WERI-Rb-1 (cell line): ENCODE measurements around the gene CFI.
A peak's percentile ranks its signal among the peaks of the same experiment; 100 is the strongest.

Source experiments
- DNase-seq: peaks from one replicate; pipeline ENCODE4 v3.0.0-alpha.2; 2020
- H3K27ac ChIP-seq: fragments of 250-450 bp; sonication (Bioruptor Pico); 2 replicates; pipeline ENCODE4 v1.5.1; 2020; ENCODE audit warnings: mild to moderate bottlenecking, moderate library complexity
- H3K27me3 ChIP-seq: fragments of 250-450 bp; sonication (Bioruptor Pico); 2 replicates; pipeline ENCODE4 v1.5.1; 2021; ENCODE audit warnings: mild to moderate bottlenecking, low read depth, moderate library complexity; ENCODE audit not compliant: insufficient read depth, severe bottlenecking
- H3K36me3 ChIP-seq: fragments of 250-450 bp; sonication (Bioruptor Pico); 2 replicates; pipeline ENCODE4 v1.5.1; 2020; ENCODE audit warnings: mild to moderate bottlenecking, moderate library complexity
- H3K4me3 ChIP-seq: 2 replicates; pipeline ENCODE4 v1.5.1; 2011; ENCODE audit warnings: low read depth, mild to moderate bottlenecking, control low read depth, low read length
- H3K9me3 ChIP-seq: fragments of 250-450 bp; sonication (Bioruptor Pico); 2 replicates; pipeline ENCODE4 v1.5.1; 2021; ENCODE audit warnings: mild to moderate bottlenecking, moderate library complexity; ENCODE audit not compliant: severe bottlenecking
- TF ChIP-seq, protein P1 (sequence below): IDR thresholded peaks from 2 replicates; pipeline ENCODE4 v1.5.1; 2011; ENCODE audit warnings: low read depth, mild to moderate bottlenecking, control low read depth, inconsistent platforms, low read length

The CFI gene

GRCh38 chr4:109816894-109817293 lies 15.1 kb upstream of the CFI start:
- no peak for DNase-seq
- Histone ChIP-seq H3K36me3 (peaks cover 46% of the 10 kb centered on the region), H3K27ac (no peak overlapping the region), H3K27me3 (no peaks in the 10 kb centered on the region), H3K4me3 (no peak overlapping the region), H3K9me3 (no peaks in the 10 kb centered on the region)
- TF ChIP-seq, protein P1, sequence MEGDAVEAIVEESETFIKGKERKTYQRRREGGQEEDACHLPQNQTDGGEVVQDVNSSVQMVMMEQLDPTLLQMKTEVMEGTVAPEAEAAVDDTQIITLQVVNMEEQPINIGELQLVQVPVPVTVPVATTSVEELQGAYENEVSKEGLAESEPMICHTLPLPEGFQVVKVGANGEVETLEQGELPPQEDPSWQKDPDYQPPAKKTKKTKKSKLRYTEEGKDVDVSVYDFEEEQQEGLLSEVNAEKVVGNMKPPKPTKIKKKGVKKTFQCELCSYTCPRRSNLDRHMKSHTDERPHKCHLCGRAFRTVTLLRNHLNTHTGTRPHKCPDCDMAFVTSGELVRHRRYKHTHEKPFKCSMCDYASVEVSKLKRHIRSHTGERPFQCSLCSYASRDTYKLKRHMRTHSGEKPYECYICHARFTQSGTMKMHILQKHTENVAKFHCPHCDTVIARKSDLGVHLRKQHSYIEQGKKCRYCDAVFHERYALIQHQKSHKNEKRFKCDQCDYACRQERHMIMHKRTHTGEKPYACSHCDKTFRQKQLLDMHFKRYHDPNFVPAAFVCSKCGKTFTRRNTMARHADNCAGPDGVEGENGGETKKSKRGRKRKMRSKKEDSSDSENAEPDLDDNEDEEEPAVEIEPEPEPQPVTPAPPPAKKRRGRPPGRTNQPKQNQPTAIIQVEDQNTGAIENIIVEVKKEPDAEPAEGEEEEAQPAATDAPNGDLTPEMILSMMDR: no peak

- Histone ChIP-seq H3K27me3 (no peaks in the 10 kb centered on the region), H3K4me3 (peak overlapping the region; percentile 87), H3K36me3 (peaks cover 39% of the 10 kb centered on the region), H3K27ac (peak overlapping the region; percentile 73), H3K9me3 (no peaks in the 10 kb centered on the region)
- TF ChIP-seq, protein P1: no peak
- DNase-seq: peak; percentile 25
Measured at GRCh38 chr4:109816082-109816442, 14.3 kb upstream of the CFI start.

DNA sequence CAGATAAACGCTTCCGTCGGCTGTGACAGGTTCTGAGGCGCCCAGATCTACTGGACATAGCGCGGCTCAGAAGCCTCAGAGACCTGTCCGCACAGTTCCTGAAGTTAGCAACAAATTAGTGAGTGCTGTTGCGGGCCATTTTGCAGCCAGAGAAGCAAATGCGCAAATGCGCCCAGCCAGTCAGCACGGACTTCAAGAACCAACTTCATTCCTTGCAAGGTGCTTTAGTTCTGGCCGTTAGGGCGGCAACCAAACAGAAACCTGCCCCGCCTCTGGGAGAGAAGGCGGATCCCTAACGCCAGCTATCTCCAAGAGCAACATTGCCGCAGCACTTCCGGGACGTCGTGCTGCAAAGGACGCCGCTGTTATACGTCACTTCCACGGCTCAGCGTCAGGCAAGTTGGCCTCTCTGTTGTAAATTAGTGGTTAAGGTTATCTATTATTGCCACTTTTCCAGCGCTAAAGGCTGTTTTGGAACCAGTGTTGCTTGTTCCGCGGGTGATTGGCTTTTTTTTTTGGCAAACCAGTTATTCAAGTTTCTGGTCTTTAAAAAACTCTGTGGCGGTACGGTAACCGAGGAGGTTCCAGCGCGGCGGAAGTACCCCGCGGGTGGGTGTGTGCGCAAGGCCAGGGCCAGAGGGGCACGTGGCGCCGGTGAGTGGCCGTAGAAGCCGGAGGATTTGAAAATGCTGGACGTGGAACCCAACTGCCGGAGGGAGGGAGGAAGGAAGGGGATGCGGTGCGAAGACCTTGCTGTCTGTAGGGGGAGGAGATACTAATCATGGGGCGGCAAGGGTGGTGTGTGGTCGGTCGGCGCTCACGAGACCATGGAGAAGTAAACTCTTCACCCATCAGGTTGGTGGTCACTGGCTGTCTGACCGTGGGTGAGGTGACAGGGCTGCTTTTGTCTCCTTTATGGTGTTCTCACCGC lies 13.6 kb upstream of the CFI start, which contains the start of gene GAR1:
GAR1 (plus strand) TSS at position 612 of the 931 bp plus-strand sequence. CDS start 403 bp downstream, outside the sequence.
- Histone ChIP-seq H3K27me3 (no peaks in the 10 kb centered on the region), H3K9me3 (no peaks in the 10 kb centered on the region), H3K36me3 (peaks cover 34% of the 10 kb centered on the region), H3K4me3 (peak within 1 kb of the TSS; percentile 87), H3K27ac (peak within 1 kb of the TSS; percentile 73)
- peak; percentile 96 for DNase-seq
- TF ChIP-seq, protein P1: no peak

GRCh38 chr4:109811707-109812106 lies 9.9 kb upstream of the CFI start:
- no peak for DNase-seq
- Histone ChIP-seq H3K4me3 (no peak overlapping the region), H3K27me3 (no peaks in the 10 kb centered on the region), H3K27ac (no peak overlapping the region), H3K9me3 (no peaks in the 10 kb centered on the region), H3K36me3 (peaks cover under 1% of the 10 kb centered on the region; the same call in 1 of the 2 replicates)
- TF ChIP-seq, protein P1: no peak

- TF ChIP-seq, protein P1: no peak
- H3K9me3 ChIP-seq: no peaks in the 10 kb centered on the region
- no peaks in the 10 kb centered on the region for H3K36me3 ChIP-seq
- DNase-seq: no peak
- no peaks in the 10 kb centered on the region for H3K27me3 ChIP-seq
- no peak overlapping the region for H3K4me3 ChIP-seq
- H3K27ac ChIP-seq: no peak overlapping the region
Measured at GRCh38 chr4:109810552-109811387, 9.0 kb upstream of the CFI start.
